Measurements from ENCODE around the gene CAMTA1.

Gene CAMTA1

DNA sequence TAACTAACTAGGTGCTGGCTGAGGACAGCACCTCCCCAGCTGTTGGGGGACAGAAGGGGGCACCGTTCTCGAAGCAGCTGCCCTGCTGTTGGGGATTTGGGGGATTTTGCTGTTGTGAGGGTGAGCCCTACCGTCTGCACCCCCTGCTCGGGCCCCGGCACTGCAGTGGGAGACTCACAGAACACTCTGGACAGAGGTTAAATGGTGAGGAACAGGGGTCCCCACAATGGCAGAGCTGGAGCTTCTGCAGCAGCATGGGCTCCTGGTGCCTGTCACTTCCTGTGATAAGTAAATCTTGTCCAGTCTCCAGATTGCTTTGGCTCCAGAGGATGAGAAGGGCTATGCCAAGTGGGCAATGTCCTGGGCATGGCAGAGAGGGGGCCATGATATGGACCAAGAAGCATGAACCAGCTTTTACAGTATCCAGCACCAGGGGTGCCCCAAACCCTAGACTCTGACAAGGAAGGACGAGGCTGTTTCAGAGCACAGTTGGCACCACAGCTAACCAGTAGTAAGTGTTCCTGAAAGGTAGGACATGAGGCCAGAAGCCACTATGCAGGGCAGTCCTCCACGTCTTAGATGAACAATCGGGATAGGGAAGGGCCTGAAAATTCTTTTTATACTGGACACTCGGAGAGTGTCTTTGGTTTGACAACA is 620.7 kb downstream of the CAMTA1 start:
- H3K4me3 ChIP-seq (ENCODE audit: low read length), result no peak overlapping the region
- TF ChIP-seq, protein P1, sequence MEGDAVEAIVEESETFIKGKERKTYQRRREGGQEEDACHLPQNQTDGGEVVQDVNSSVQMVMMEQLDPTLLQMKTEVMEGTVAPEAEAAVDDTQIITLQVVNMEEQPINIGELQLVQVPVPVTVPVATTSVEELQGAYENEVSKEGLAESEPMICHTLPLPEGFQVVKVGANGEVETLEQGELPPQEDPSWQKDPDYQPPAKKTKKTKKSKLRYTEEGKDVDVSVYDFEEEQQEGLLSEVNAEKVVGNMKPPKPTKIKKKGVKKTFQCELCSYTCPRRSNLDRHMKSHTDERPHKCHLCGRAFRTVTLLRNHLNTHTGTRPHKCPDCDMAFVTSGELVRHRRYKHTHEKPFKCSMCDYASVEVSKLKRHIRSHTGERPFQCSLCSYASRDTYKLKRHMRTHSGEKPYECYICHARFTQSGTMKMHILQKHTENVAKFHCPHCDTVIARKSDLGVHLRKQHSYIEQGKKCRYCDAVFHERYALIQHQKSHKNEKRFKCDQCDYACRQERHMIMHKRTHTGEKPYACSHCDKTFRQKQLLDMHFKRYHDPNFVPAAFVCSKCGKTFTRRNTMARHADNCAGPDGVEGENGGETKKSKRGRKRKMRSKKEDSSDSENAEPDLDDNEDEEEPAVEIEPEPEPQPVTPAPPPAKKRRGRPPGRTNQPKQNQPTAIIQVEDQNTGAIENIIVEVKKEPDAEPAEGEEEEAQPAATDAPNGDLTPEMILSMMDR (IDR thresholded peaks at IDR 0.05; ENCODE audit: insufficient read depth, low read depth, low read length, missing control alignments), result no peak
- DNase-seq (ENCODE audit: low read depth), result no peak

DNA sequence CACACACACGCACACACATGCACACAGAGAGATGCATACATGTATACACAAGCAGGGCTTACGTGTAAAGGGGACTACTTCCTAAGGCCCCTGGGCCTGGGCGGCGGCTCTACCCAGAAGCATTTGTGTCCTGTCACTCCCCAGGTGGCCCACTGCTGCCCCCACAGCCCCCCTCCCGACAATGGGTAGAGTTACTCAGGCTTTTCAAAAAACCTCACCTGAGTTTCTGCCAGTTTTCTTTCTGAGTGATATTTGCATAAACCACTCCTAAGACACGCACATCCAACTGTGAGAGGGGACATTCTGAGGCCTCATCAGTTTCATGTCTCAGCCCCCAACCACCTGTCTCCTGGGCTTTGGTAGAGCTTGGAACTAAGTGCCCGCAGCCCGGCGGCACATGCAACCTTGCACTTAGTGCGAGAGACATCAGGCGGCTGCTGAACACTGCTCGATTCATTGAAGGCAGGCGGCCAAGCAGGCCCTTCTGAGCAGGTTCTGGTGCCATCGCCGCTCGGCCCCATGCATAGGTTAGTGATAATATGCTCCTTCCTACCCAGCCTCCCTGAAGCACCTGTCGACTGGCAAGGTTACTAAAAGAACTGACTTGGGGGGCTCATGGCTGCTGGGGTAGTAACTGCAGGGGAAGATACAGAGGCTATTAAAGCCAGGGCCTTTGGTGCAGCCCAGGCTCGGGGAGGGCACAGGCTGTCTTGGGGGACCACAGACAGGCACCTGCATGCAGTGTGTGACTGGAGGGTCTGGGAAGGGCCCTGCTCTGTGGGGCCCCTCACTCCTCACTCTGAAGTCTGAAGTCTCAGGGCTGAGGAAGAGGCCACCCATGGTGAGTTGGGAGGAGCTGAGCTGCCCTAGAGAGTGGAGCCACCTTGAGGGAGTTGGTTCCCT is 621.6 kb downstream of the CAMTA1 start:
- TF ChIP-seq, protein P1 (IDR thresholded peaks at IDR 0.05; ENCODE audit: insufficient read depth, low read depth, low read length, missing control alignments), result no peak
- H3K4me3 ChIP-seq (ENCODE audit: low read length), result no peak overlapping the region
- no peak for DNase-seq (ENCODE audit: low read depth)

DNA sequence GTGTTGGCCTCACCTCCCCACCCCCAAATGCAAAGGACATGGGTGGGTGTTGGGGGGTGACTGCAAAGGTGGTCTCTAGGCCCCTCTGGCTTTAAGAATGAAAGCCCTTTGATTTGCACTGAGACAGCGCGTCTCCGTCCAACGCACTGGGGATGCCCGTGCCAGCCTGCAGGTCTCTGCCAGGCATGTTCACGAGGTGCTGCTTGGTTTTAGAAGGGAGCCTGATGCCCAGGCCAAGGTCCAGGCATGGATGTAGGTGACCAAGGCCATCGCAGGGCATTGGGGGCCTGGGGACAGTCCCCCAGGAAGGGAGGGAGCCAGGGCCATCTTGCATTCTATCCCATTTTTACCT is 622.3 kb downstream of the CAMTA1 start:
- TF ChIP-seq, protein P1 (IDR thresholded peaks at IDR 0.05; ENCODE audit: insufficient read depth, low read depth, low read length, missing control alignments), result no peak
- DNase-seq (ENCODE audit: low read depth), result no peak
- H3K4me3 ChIP-seq (ENCODE audit: low read length), result no peak overlapping the region

DNA sequence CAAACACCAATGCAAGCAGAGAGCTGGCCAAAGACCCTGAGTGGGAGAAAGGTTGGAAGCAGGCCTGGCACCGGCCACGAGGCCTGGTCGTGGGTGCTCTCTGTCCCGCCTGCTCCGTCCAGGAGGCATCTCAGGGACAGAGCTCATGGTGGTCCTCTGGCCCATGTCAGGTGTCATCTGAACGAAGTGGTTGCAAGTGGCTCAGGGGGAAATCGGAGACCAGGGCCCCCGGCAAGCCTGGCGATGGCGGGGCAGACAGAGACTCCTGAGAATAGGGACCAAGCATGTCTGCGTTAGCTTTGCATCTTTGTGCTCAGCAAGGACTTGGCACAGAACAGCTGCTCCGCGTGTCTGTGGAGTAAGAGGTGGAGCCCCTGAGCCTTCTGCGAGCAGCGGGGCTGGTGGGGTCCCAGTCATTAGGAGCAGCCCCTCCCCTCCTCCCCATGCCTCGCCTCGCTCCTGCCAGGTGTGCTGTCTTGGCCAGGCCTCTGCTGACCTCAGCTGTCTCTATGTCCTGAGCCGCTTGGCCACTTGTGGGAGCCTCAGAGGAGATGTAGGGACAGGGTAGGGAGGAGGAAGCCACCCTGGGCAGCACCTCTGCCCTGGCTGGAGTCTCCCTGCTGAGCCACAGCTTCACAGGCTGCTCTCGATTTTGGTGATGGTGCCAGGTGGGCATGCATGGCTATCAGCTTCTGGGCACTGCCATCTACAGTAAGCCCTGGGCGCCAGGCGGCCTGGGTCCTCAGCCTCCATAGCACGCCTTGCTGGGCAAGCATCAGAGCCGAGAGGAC is 622.9 kb downstream of the CAMTA1 start:
- no peak for DNase-seq (ENCODE audit: low read depth)
- H3K4me3 ChIP-seq (ENCODE audit: low read length), result no peak overlapping the region
- TF ChIP-seq, protein P1 (IDR thresholded peaks at IDR 0.05; ENCODE audit: insufficient read depth, low read depth, low read length, missing control alignments), result no peak

DNA sequence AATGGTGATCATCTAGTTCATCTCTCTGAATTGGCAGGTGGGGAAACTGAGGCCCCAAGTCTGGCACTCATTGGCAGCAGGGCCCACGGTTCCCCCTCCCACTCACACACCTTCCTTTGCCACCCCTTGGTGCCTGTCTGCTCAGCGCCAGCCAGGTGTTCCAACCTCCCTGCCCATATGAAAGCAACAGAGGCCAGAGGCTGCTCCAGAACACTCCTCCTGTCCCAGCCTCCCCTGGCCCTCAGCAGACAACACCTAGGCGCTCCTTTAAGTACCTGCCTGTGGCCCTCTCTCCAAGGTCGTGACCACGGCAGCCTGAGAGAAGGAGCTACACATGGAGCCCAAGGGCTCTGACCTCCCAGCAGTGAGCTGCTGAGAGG is 623.5 kb downstream of the CAMTA1 start:
- TF ChIP-seq, protein P1 (IDR thresholded peaks at IDR 0.05; ENCODE audit: insufficient read depth, low read depth, low read length, missing control alignments), result no peak
- no peak overlapping the region for H3K4me3 ChIP-seq (ENCODE audit: low read length)
- DNase-seq (ENCODE audit: low read depth), result no peak

DNA sequence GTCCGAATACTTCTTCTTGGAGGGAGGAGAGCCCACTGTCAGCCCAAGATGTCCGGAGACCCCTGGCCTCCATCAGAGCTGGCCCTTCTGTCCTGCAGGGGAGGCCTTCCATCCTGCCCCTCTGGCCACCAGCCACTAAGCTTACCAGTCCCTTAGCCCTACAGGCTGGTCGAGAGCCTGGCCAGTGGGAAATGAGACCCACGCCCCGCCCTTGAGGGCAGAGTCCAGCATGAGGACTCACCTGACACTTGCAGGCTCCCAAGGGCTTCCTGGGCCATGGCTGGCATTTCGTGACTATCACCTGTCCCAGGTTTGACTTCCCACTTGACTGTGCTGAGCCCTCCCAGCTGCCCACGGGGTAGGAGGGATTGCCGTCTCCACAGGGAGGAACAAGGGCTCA is 624.0 kb downstream of the CAMTA1 start:
- H3K4me3 ChIP-seq (ENCODE audit: low read length), result no peak overlapping the region
- DNase-seq (ENCODE audit: low read depth), result no peak
- TF ChIP-seq, protein P1 (IDR thresholded peaks at IDR 0.05; ENCODE audit: insufficient read depth, low read depth, low read length, missing control alignments), result no peak

Data from epithelial cell of esophagus (primary cell).